CD14-positive monocyte (primary cell): Measurements from ENCODE around the gene CDKN2AIPNL. TPM values are rescaled to one million over a fixed set of nuclear protein-coding genes. Genes with fewer than 3 reads are reported as not detected.
"Not testable (repeated sequence)": the region's sequence is repeated elsewhere in the genome, so short reads cannot be mapped to it uniquely, and the experiment has no call there.

ENCODE experiments used
- DNase-seq, 3 donors: peaks; one replicate each; pipeline ENCODE4 v3.0.0-alpha.2; 2011 to 2022
- H2AFZ ChIP-seq: 2 replicates; pipeline ENCODE4 v1.6.0; 2012; ENCODE audit warnings: mild to moderate bottlenecking, low read depth, low read length, inconsistent platforms; ENCODE audit not compliant: insufficient read depth, poor library complexity, severe bottlenecking
- H3K27ac ChIP-seq, 2 donors: 1 replicate in 1 of 2; 2 replicates in 1 of 2; pipeline ENCODE4 v1.5.1; 2012 to 2013; ENCODE audit warnings: low read length in 2 of 2, control low read depth in 1 of 2, inconsistent platforms in 1 of 2, low read depth in 1 of 2, mild to moderate bottlenecking in 1 of 2
- H3K27me3 ChIP-seq, 2 donors: one replicate each; pipeline versions ENCODE4 v1.6.0 to v1.6.1; 2011 to 2013; ENCODE audit warnings: low read length in 2 of 2; ENCODE audit not compliant: control insufficient read depth in 2 of 2, insufficient read depth in 2 of 2
- H3K36me3 ChIP-seq, 2 donors: replicated peaks in 1 of 2; 1 replicate in 1 of 2; 2 replicates in 1 of 2; pipeline versions ENCODE4 v1.5.1 to v1.6.1; 2012 to 2013; ENCODE audit warnings: low read length in 2 of 2, control low read depth in 1 of 2, inconsistent platforms in 1 of 2, mild to moderate bottlenecking in 1 of 2; ENCODE audit not compliant: insufficient read depth in 2 of 2, control insufficient read depth in 1 of 2
- H3K4me1 ChIP-seq, 2 donors: 1 replicate in 1 of 2; 2 replicates in 1 of 2; pipeline versions ENCODE4 v1.5.1 to v1.6.1; 2012 to 2013; ENCODE audit warnings: low read length in 2 of 2, control low read depth in 1 of 2, inconsistent platforms in 1 of 2, mild to moderate bottlenecking in 1 of 2, moderate library complexity in 1 of 2; ENCODE audit not compliant: insufficient read depth in 2 of 2, control insufficient read depth in 1 of 2
- H3K4me2 ChIP-seq: replicated peaks from 2 replicates; pipeline ENCODE3; 2012; ENCODE audit warnings: low read length, moderate library complexity, mild to moderate bottlenecking; ENCODE audit not compliant: poor library complexity, severe bottlenecking; ENCODE audit errors: extremely low read depth
- H3K4me3 ChIP-seq, 3 experiments: fragments of 200-600 bp in 1 of 3; sonication (generic) in 1 of 3; replicated peaks in 1 of 3; 1 replicate in 2 of 3; 2 replicates in 1 of 3; pipeline ENCODE4 v1.5.1; 2011 to 2013; ENCODE audit warnings: low read length in 3 of 3, mild to moderate bottlenecking in 3 of 3, control low read depth in 2 of 3, low read depth in 2 of 3, inconsistent platforms in 1 of 3, moderate library complexity in 1 of 3
- H3K79me2 ChIP-seq: 2 replicates; pipeline ENCODE4 v1.6.0; 2012; ENCODE audit warnings: mild to moderate bottlenecking, control low read depth, inconsistent platforms, low read length, moderate library complexity; ENCODE audit not compliant: insufficient read depth
- H3K9ac ChIP-seq: 2 replicates; pipeline ENCODE4 v1.6.0; 2017; ENCODE audit warnings: low read length, mild to moderate bottlenecking; ENCODE audit not compliant: insufficient read depth, poor library complexity, severe bottlenecking
- H3K9me3 ChIP-seq, 2 donors: replicated peaks in 1 of 2; 1 replicate in 1 of 2; 2 replicates in 1 of 2; pipeline versions ENCODE4 v1.5.1 to v1.6.1; 2012 to 2013; ENCODE audit warnings: low read length in 2 of 2, control low read depth in 1 of 2; ENCODE audit not compliant: control insufficient read depth in 1 of 2, insufficient read depth in 1 of 2
- H4K20me1 ChIP-seq: 2 replicates; pipeline ENCODE4 v1.6.0; 2012; ENCODE audit warnings: mild to moderate bottlenecking, low read length, control low read depth, moderate library complexity; ENCODE audit not compliant: insufficient read depth
- H3K27ac Mint-ChIP-seq, 7 donors: one replicate each; pipeline ENCODE4 v1.8.0; 2020; ENCODE audit warnings: mild to moderate bottlenecking in 7 of 7, mixed read lengths in 7 of 7, moderate library complexity in 6 of 7, inconsistent platforms in 2 of 7
- H3K27me3 Mint-ChIP-seq, 3 donors: one replicate each; pipeline ENCODE4 v1.8.0; 2021 to 2022; ENCODE audit warnings: low read depth in 3 of 3, mild to moderate bottlenecking in 3 of 3, mixed read lengths in 3 of 3, moderate library complexity in 3 of 3, inconsistent platforms in 1 of 3
- H3K36me3 Mint-ChIP-seq, 2 donors: one replicate each; pipeline ENCODE4 v1.8.0; 2020; ENCODE audit warnings: mixed read lengths in 2 of 2, inconsistent platforms in 1 of 2, mild to moderate bottlenecking in 1 of 2
- H3K4me1 Mint-ChIP-seq: one replicate; pipeline ENCODE4 v1.8.0; 2020; ENCODE audit warnings: mild to moderate bottlenecking, mixed read lengths
- H3K4me3 Mint-ChIP-seq, 2 donors: one replicate each; pipeline ENCODE4 v1.8.0; 2020; ENCODE audit warnings: mild to moderate bottlenecking in 2 of 2, mixed read lengths in 2 of 2, moderate library complexity in 1 of 2
- H3K9me3 Mint-ChIP-seq, 7 donors: one replicate each; pipeline ENCODE4 v1.8.0; 2020 to 2022; ENCODE audit warnings: mixed read lengths in 7 of 7, mild to moderate bottlenecking in 6 of 7, moderate library complexity in 6 of 7, inconsistent platforms in 2 of 7
- CTCF ChIP-seq: fragments of 200-600 bp; IDR thresholded peaks from one replicate; pipeline ENCODE4 v1.8.0; 2022; ENCODE audit warnings: antibody characterized with exemption, mild to moderate bottlenecking
- WGBS: methylation state at CpG from one replicate; pipeline ENCODE4 v1.1.5; 2013; ENCODE audit warnings: missing lambda C conversion rate; ENCODE audit not compliant: insufficient coverage; 5-methylcytosine and 5-hydroxymethylcytosine counted together
- intact Hi-C, 2 donors: fragments of 100-400 bp; cut with micrococcal nuclease; formaldehyde crosslinking; loops; one replicate each; pipeline versions ENCODE4 v1.15.0 to v1.15.1; 2023
- polyA plus RNA-seq, 3 donors: library from polyadenylated mRNA; depleted of rRNA in 1 of 3; unstranded in 2 of 3; stranded (reverse) in 1 of 3; fragments of 300-500 nt in 2 of 3; fragments of >200 nt in 1 of 3; fragmentation: Illumina TruSeq in 2 of 3; gene quantifications; 1 replicate in 2 of 3; 2 replicates in 1 of 3; pipeline ENCODE4 v1.2.3, GENCODE V29; 2012 to 2021

Gene CDKN2AIPNL
- polyA plus RNA-seq, 3 donors = 6.9 to 20.0 (median 15.0) TPM

GRCh38 chr5:134423376-134423775 lies 11.7 kb upstream of the CDKN2AIPNL start:
- DNase-seq = no peak
- H3K27ac Mint-ChIP-seq = no peak overlapping the region
- H3K9me3 Mint-ChIP-seq = peaks cover 7 to 22% (median 13%) of the 10 kb centered on the region in 7 donors
- no peaks in the 10 kb centered on the region for H3K4me1 ChIP-seq
- no peak overlapping the region for H3K4me2 ChIP-seq
- H3K9me3 ChIP-seq = peaks cover 0 to 9% of the 10 kb centered on the region in 2 donors
- H3K4me1 Mint-ChIP-seq = peaks cover 2% of the 10 kb centered on the region
- no peaks in the 10 kb centered on the region for H3K27me3 ChIP-seq
- no peak overlapping the region for H3K27ac ChIP-seq
- H3K36me3 Mint-ChIP-seq = peaks cover 0 to 2% of the 10 kb centered on the region in 2 donors
- H3K79me2 ChIP-seq = no peaks in the 10 kb centered on the region
- no peak overlapping the region for H3K4me3 Mint-ChIP-seq
- peaks cover 0 to 9% (median 4%) of the 10 kb centered on the region in 3 donors for H3K27me3 Mint-ChIP-seq
- TF ChIP-seq CTCF = no peak
- no peak overlapping the region for H2AFZ ChIP-seq
- H3K4me3 ChIP-seq = no peak overlapping the region
- H3K36me3 ChIP-seq = no peaks in the 10 kb centered on the region
- no peak overlapping the region for H3K9ac ChIP-seq
- intact Hi-C loops = no loop called here
- no peaks in the 10 kb centered on the region for H4K20me1 ChIP-seq
- no CpG with 5 or more reads among the region's 2 CpGs for WGBS

- no peak for DNase-seq
- intact Hi-C loops = no loop called here
These were observed 11.2 kb upstream of the CDKN2AIPNL start for GRCh38 chr5:134422791-134423365.

GRCh38 chr5:134421038-134421437 lies 9.4 kb upstream of the CDKN2AIPNL start:
- H3K4me1 Mint-ChIP-seq, H3K4me3 Mint-ChIP-seq, H3K4me1 ChIP-seq, H3K36me3 Mint-ChIP-seq, H3K27me3 Mint-ChIP-seq, DNase-seq, H3K9ac ChIP-seq, H3K27ac Mint-ChIP-seq, H3K27ac ChIP-seq, H3K27me3 ChIP-seq, H3K79me2 ChIP-seq, H2AFZ ChIP-seq, intact Hi-C loops, H4K20me1 ChIP-seq, H3K4me2 ChIP-seq, H3K9me3 ChIP-seq, H3K36me3 ChIP-seq, H3K4me3 ChIP-seq: not testable (repeated sequence)
- WGBS = no CpG with 5 or more reads among the region's 4 CpGs
- peaks cover 7 to 22% (median 13%) of the 10 kb centered on the region in 7 donors for H3K9me3 Mint-ChIP-seq

More at GRCh38 chr5:134422791-134423365, 11.2 kb upstream of the CDKN2AIPNL start:
- Histone ChIP-seq H4K20me1 (no peaks in the 10 kb centered on the region), H3K9me3 (peaks cover 0 to 9% of the 10 kb centered on the region in 2 donors), H3K4me3 (no peak overlapping the region), H3K4me2 (no peak overlapping the region), H3K27ac (no peak overlapping the region), H3K4me1 (no peaks in the 10 kb centered on the region), H3K79me2 (no peaks in the 10 kb centered on the region), H3K9ac (no peak overlapping the region), H3K36me3 (no peaks in the 10 kb centered on the region), H2AFZ (no peak overlapping the region), H3K27me3 (no peaks in the 10 kb centered on the region)
- H3K9me3 Mint-ChIP-seq = peaks cover 7 to 22% (median 13%) of the 10 kb centered on the region in 7 donors
- no peak for TF ChIP-seq CTCF
- H3K27ac Mint-ChIP-seq = no peak overlapping the region
- WGBS = 80% methylated on average over 1 of the region's 7 CpGs
- peaks cover 0 to 7% (median 2%) of the 10 kb centered on the region in 3 donors for H3K27me3 Mint-ChIP-seq
- H3K4me1 Mint-ChIP-seq = peaks cover 2% of the 10 kb centered on the region
- no peak overlapping the region for H3K4me3 Mint-ChIP-seq
- peaks cover 0 to 2% of the 10 kb centered on the region in 2 donors for H3K36me3 Mint-ChIP-seq
